Pancreas (tissue), 10 donors: ENCODE results near the gene PPM1L. TPM values are rescaled to one million over a fixed set of nuclear protein-coding genes. Genes with fewer than 3 reads are reported as not detected.
"Not testable (repeated sequence)": the region's sequence is repeated elsewhere in the genome, so short reads cannot be mapped to it uniquely, and the experiment has no call there.

Experiments
- ATAC-seq, 4 donors: fragments of 200-7000 bp; cut with Tn5 transposase; one replicate each; pipeline versions ENCODE4 v1.8.0 to v1.9.1; 2020; ENCODE audit warnings: mild to moderate bottlenecking in 4 of 4, moderate library complexity in 4 of 4
- DNase-seq, 6 donors: peaks; one replicate each; pipeline ENCODE4 v3.0.0-alpha.2; 2020
- FAIRE-seq: peaks from 2 replicates; lab custom pipeline; 2012; peaks lifted over from hg19 to GRCh38; lab: Jason Lieb, UNC
- H3K27ac ChIP-seq, 4 donors: fragments of 200-600 bp; sonication (generic); 1 replicate in 3 of 4; 2 replicates in 1 of 4; pipeline versions ENCODE4 v1.5.0 to v1.8.0; 2020
- H3K27me3 ChIP-seq, 4 donors: fragments of 200-600 bp; one replicate each; pipeline ENCODE4 v1.8.0; 2021
- H3K36me3 ChIP-seq, 3 donors: fragments of 200-600 bp; sonication (generic) in 1 of 3; one replicate each; pipeline versions ENCODE4 v1.5.0 to v1.8.0; 2020 to 2021
- H3K4me1 ChIP-seq, 3 donors: fragments of 200-600 bp; one replicate each; pipeline ENCODE4 v1.8.0; 2021
- H3K4me3 ChIP-seq, 4 donors: fragments of 200-600 bp; sonication (generic) in 2 of 4; one replicate each; pipeline versions ENCODE4 v1.5.0 to v1.8.0; 2020 to 2021
- H3K9me3 ChIP-seq, 4 donors: fragments of 200-600 bp; one replicate each; pipeline ENCODE4 v1.8.0; 2021
- WGBS, 2 donors: extraction: QIAGEN DNeasy Blood & Tissue Kit; methylation state at CpG; one replicate each; pipeline ENCODE4 v1.1.7; 2013; 5-methylcytosine and 5-hydroxymethylcytosine counted together
- intact Hi-C, 3 donors: fragments of 100-400 bp; cut with DNase I; formaldehyde crosslinking; loops; one replicate each; pipeline versions ENCODE4 v1.11.1 to v1.14.2; 2022
- polyA plus RNA-seq, 2 donors: library from polyadenylated mRNA; stranded (reverse); fragments of 200-250 nt; gene quantifications; one replicate each; pipeline ENCODE4 v1.2.3, GENCODE V29; 2013
- total RNA-seq, 6 donors: library from RNA; stranded (reverse); fragmentation: NEBNext Ultra II Directional in 4 of 6; extraction: Animal tissue kit (Norgen Biotek cat#: 25700) in 4 of 6; gene quantifications; one replicate each; pipeline versions ENCODE4 v1.2.1 to v1.2.4, GENCODE V29; 2021 to 2023
- TF ChIP-seq, protein P1 (sequence below), 4 donors: fragments of 200-600 bp; sonication (generic) in 3 of 4; IDR thresholded peaks; one replicate each; pipeline versions ENCODE4 v1.5.0 to v1.8.0; 2021; ENCODE audit warnings: antibody characterized with exemption in 4 of 4
- donor health status: healthy with polysubstance abuse.
- donor health status: DM: no; HTN: no; CAD: no; lungs with moderate emphysema.
- donor health status: DM: no; HTN: no; CAD: no.
- donor health status: control.
- donor health status: control.
- donor health status: Bipolar disorder and iron deficiency.
- donor health status: DM: yes; HTN: yes; CAD: no.
- donor health status: DM: no; HTN: no; CAD: no.
- donor health status: DM: no; HTN: no; CAD: no.
- donor health status: DM: yes; HTN: yes; CAD: no.

PPM1L gene
- total and polyA plus RNA-seq, 8 donors, result 2.3 to 12.3 (median 6.4) TPM

DNA sequence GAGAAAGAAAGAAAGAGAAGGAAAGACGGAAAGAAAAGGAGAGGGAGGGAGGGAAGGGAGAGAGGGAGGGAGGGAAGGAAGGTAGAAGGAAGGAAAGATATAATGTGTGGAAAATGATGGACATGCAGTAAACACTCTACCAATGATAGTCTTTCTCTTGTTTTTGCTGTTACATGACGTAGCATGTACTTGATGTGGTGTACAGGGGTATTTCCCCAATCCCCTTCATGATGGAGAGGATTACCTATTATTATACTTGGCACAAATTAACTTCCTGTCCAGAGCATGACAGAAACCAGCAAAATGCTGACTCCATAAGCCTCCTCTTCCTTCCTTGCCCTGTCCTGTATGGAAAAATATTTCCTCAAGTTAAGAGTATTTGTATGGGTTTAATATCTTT lies 224.7 kb downstream of the PPM1L start:
- 89 to 93% methylated on average over 2 of the region's 2 CpGs for WGBS, 2 donors
- no peak for FAIRE-seq

DNA sequence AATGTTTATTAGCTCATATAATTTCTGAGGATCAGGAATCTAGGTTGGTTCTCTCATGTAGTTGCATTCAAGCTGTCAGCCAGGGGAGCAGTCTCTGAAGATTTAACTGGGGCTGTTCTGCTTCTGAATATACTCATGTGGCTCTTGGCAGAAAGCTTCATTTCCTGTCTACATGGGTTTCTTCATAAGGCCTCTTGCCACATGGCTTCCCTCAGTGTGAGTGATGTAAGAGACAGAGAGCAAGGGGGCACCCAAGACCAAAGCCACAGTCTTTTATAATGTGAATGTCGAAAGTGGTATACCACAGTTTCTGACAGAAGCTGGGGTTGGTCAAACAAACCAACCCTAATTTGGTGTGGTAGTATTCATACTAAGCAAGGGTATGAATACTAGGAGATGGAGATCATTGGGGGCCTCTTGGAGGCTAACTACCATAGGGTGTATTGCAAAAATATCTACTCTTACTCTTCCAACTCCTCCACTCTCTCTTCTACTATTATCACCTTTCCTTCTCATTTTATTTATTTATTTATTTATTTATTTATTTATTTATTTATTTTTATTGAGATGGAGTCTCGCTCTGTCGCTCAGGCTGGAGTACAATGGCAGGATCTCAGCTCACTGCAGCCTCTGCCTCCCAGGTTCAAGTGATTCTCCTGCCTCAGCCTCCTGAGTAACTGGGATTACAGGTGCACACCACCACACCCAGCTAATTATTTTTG lies 225.3 kb downstream of the PPM1L start:
- Histone ChIP-seq H3K36me3 (no peaks in the 10 kb centered on the region), H3K27me3 (no peaks in the 10 kb centered on the region), H3K27ac (peak overlapping the region in 1 of 4 donors; percentile 5), H3K4me3 (no peak overlapping the region), H3K4me1 (no peaks in the 10 kb centered on the region), H3K9me3 (no peaks in the 10 kb centered on the region)
- 96 to 97% methylated on average over 3 of the region's 3 CpGs for whole genome bisulfite sequencing, 2 donors
- DNase-seq (peak in 1 of 6 donors; percentile 33), ATAC-seq (peak in 2 of 4 donors; percentile 69 to 74), FAIRE-seq (no peak)
- intact Hi-C loops, result no loop called here
- TF ChIP-seq, protein P1, sequence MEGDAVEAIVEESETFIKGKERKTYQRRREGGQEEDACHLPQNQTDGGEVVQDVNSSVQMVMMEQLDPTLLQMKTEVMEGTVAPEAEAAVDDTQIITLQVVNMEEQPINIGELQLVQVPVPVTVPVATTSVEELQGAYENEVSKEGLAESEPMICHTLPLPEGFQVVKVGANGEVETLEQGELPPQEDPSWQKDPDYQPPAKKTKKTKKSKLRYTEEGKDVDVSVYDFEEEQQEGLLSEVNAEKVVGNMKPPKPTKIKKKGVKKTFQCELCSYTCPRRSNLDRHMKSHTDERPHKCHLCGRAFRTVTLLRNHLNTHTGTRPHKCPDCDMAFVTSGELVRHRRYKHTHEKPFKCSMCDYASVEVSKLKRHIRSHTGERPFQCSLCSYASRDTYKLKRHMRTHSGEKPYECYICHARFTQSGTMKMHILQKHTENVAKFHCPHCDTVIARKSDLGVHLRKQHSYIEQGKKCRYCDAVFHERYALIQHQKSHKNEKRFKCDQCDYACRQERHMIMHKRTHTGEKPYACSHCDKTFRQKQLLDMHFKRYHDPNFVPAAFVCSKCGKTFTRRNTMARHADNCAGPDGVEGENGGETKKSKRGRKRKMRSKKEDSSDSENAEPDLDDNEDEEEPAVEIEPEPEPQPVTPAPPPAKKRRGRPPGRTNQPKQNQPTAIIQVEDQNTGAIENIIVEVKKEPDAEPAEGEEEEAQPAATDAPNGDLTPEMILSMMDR (IDR thresholded peaks at IDR 0.05), result no peak

More for the DNA sequence above, 224.7 kb downstream of the PPM1L start:
- no peaks in the 10 kb centered on the region for H3K9me3 ChIP-seq
- ATAC-seq (peak in 2 of 4 donors; percentile 46 to 48), DNase-seq (no peak)
- H3K36me3 ChIP-seq, result no peaks in the 10 kb centered on the region
- no peaks in the 10 kb centered on the region for H3K4me1 ChIP-seq
- peak overlapping the region in 1 of 4 donors; percentile 5 for H3K27ac ChIP-seq
- intact Hi-C loops, result no loop called here
- TF ChIP-seq, protein P1 (IDR thresholded peaks at IDR 0.05), result no peak
- H3K4me3 ChIP-seq, result no peak overlapping the region
- H3K27me3 ChIP-seq, result no peaks in the 10 kb centered on the region

DNA sequence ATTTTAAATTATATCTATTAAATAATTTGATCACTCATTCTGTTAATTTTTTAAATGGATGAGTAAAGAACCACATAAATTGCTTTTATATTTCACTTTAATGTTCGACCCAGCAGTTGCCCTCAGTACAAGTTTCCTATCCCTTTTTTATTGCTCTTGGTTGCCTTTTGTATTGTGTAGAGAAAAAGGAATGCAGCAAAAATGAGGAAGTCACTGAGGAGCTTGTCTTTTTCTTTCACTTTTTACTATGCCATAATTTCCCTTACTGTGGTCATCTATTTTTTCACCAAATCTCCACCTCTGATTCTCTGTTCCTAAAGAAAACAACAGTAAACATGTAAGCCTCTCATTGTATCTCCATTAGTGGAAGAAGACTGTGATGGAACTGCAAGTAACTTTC lies 226.5 kb downstream of the PPM1L start:
- H3K27me3 ChIP-seq, result no peaks in the 10 kb centered on the region
- H3K27ac ChIP-seq, result no peak overlapping the region
- H3K9me3 ChIP-seq, result no peaks in the 10 kb centered on the region
- no peak overlapping the region for H3K4me3 ChIP-seq
- TF ChIP-seq, protein P1 (IDR thresholded peaks at IDR 0.05), result no peak
- 69 to 74% methylated on average over 1 of the region's 1 CpG for WGBS, 2 donors
- no peaks in the 10 kb centered on the region for H3K36me3 ChIP-seq
- FAIRE-seq (no peak), DNase-seq (no peak), ATAC-seq (no peak)
- intact Hi-C loops, result no loop called here
- H3K4me1 ChIP-seq, result peaks cover 0 to 3% (median 0%) of the 10 kb centered on the region in 3 donors

DNA sequence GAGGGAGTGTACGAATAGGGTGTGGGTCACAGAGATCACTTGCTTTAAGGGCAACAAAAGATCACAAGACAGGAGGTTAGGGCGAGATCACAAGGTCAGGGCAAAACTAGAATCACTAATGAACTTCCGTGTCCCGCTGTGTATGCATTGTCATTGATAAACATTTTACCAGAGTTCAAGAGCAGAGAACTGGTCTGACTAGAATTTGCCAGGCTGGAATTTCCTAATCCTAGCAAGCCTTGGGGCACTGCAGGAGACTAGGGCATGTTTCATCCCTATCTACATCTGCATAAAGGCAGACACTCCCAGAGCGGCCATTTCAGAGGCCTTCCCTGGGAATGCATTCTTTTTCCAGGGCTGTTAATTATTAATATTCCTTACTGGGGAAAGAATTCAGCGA lies 227.9 kb downstream of the PPM1L start:
- FAIRE-seq, H3K27me3 ChIP-seq, H3K27ac ChIP-seq, ATAC-seq, H3K36me3 ChIP-seq, H3K4me3 ChIP-seq, DNase-seq, intact Hi-C loops, H3K9me3 ChIP-seq: not testable (repeated sequence)
- peaks cover 0 to 14% (median 10%) of the 10 kb centered on the region in 3 donors for H3K4me1 ChIP-seq
- 71% methylated on average over 6 of the region's 6 CpGs for WGBS, 2 donors

DNA sequence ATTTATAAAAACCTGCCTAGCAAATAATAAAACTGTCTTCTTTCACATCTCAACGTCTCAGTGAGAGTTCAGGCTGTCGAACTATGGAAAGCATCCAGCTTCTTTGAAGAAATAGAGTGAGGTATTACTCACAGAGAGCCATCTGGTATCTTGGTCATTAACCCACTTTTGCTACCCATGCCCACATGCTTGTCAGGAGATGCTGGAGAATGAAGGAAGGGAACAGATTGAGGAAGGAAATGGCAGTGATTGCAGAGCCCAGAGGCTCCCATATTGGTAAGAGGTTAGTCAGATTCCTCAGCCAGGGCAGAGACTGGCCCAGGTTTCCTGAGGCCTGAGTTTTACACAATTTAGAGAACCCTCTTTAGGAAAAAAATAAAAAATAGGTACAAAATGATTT lies 230.0 kb downstream of the PPM1L start:
- H3K36me3 ChIP-seq, result no peaks in the 10 kb centered on the region
- DNase-seq (no peak), ATAC-seq (peak in 1 of 4 donors; percentile 14), FAIRE-seq (no peak)
- TF ChIP-seq, protein P1 (IDR thresholded peaks at IDR 0.05), result no peak
- no peaks in the 10 kb centered on the region for H3K27me3 ChIP-seq
- H3K4me3 ChIP-seq, result no peak overlapping the region
- intact Hi-C loops, result no loop called here
- H3K4me1 ChIP-seq, result peaks cover 0 to 14% (median 10%) of the 10 kb centered on the region in 3 donors
- 64 to 65% methylated on average over 2 of the region's 2 CpGs for WGBS, 2 donors
- H3K9me3 ChIP-seq, result no peaks in the 10 kb centered on the region
- no peak overlapping the region for H3K27ac ChIP-seq
